ENCODE results near the gene TOMM70.

GRCh38 chr3:100339786-100340185 is 61.1 kb downstream of the TOMM70 start:
- TF ChIP-seq CTCF (IDR thresholded peaks at IDR 0.05) (no peak), POLR2A (IDR thresholded peaks at IDR 0.05) (no peak)
